ENCODE data around the gene HSPG2. TPM values are rescaled to one million over a fixed set of nuclear protein-coding genes. Genes with fewer than 3 reads are reported as not detected.

The HSPG2 gene
- total and polyA plus RNA-seq, 8 donors = 150 to 434 (median 196) TPM

GRCh38 chr1:21783679-21784603, 153.2 kb downstream of the HSPG2 start:
- DNase-seq (peak in 1 of 4 donors; percentile 41), ATAC-seq (peak; percentile 3)
- Histone ChIP-seq H3K4me1 (peaks cover 3 to 43% of the 10 kb centered on the region in 2 donors), H3K36me3 (no peaks in the 10 kb centered on the region), H3K9me3 (no peaks in the 10 kb centered on the region), H3K27me3 (no peaks in the 10 kb centered on the region), H3K4me3 (peak overlapping the region; percentile 87 to 95), H3K27ac (peak overlapping the region; percentile 98 to 100)
- no peak for TF ChIP-seq CTCF (IDR thresholded peaks at IDR 0.05)
- intact Hi-C loops (cut with DNase I) = no loop called here

GRCh38 chr1:21782868-21783678, 154.0 kb downstream of the HSPG2 start, which contains the start of gene USP48:
TSS of gene USP48 (minus strand) at chr1:21783149. CDS start at chr1:21782957, 192 bp downstream.
- no peaks in the 10 kb centered on the region for H3K9me3 ChIP-seq
- H3K4me1 ChIP-seq = peaks cover 3 to 45% of the 10 kb centered on the region in 2 donors
- H3K4me3 ChIP-seq = peak within 1 kb of the TSS; percentile 87 to 95
- H3K27me3 ChIP-seq = no peaks in the 10 kb centered on the region
- no peak for TF ChIP-seq CTCF (IDR thresholded peaks at IDR 0.05)
- no peaks in the 10 kb centered on the region for H3K36me3 ChIP-seq
- peak within 1 kb of the TSS; percentile 98 to 100 for H3K27ac ChIP-seq
- DNase-seq = peak; percentile 95 to 100 (median 98)
- peak; percentile 93 for ATAC-seq
- intact Hi-C loops (cut with DNase I) = no loop called here

GRCh38 chr1:21782349-21782867, 154.7 kb downstream of the HSPG2 start:
- TF ChIP-seq CTCF (IDR thresholded peaks at IDR 0.05) = no peak
- Histone ChIP-seq H3K36me3 (no peaks in the 10 kb centered on the region), H3K27ac (peak overlapping the region; percentile 98 to 100), H3K27me3 (no peaks in the 10 kb centered on the region), H3K4me1 (peaks cover 3 to 45% of the 10 kb centered on the region in 2 donors), H3K4me3 (peak overlapping the region; percentile 87 to 95), H3K9me3 (no peaks in the 10 kb centered on the region)
- intact Hi-C loops (cut with DNase I) = no loop called here
- peak; percentile 54 for ATAC-seq
- DNase-seq = peak in 3 of 4 donors; percentile 26 to 58 (median 57)

DNA sequence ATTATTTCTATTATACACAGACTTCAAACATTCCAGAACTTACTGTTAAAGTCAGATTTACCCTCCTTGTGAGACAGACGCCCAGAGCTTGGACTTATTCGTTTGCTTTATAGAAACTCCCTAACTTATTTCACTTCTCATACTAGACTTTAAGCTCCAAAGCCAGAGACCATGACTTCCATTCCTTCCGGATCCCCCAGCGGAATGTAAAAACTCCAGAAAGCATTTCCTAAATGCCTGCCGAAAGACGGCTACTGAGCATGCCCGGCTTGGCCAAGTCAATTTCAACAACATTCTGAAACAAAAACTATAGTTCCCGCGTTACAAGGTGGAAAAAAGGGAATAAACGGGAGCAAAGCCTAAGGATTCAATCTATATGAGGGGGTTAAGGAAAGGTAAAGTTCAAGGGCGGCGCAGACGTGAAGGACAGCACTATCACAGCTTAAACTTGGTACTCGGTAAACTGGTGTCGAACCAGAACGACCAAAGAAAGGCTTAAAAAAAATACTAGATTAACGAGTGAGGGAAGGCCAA, 155.2 kb downstream of the HSPG2 start:
- Histone ChIP-seq H3K9me3 (no peaks in the 10 kb centered on the region), H3K36me3 (no peaks in the 10 kb centered on the region), H3K4me3 (peak overlapping the region; percentile 87 to 95), H3K27ac (peak overlapping the region; percentile 98 to 100), H3K4me1 (peaks cover 3 to 45% of the 10 kb centered on the region in 2 donors), H3K27me3 (no peaks in the 10 kb centered on the region)
- DNase-seq (peak in 2 of 4 donors; percentile 16 to 28), ATAC-seq (no peak)
- no peak for TF ChIP-seq CTCF (IDR thresholded peaks at IDR 0.05)
- intact Hi-C loops (cut with DNase I) = no loop called here

Measured in left lung (tissue), 10 donors.